HepG2 (cell line): ENCODE data around the gene MAP9. TPM values are rescaled to one million over a fixed set of nuclear protein-coding genes. Genes with fewer than 3 reads are reported as not detected.

ENCODE experiments used
- ATAC-seq: fragments of 200-7000 bp; cut with Tn5 transposase; 3 replicates; pipeline ENCODE4 v1.9.1; 2020; ENCODE audit warnings: mild to moderate bottlenecking, moderate library complexity
- BruUV-seq: library from RNA; stranded (reverse); fragments of 400-500 nt; replicated peaks from 2 replicates; lab custom pipeline; 2021; lab: Mats Ljungman, UMichigan
- CTCF ChIA-PET: fragments of 300-600 bp; formaldehyde crosslinking; extraction: SDS; loops from one replicate; lab custom pipeline; 2021; ENCODE audit warnings: low total read pairs, inconsistent platforms, low intra/inter-chr PET ratio; lab: Yijun Ruan, JAX
- POLR2A ChIA-PET: fragments of 350-600 bp; sonication (Branson Sonifier 250); formaldehyde crosslinking; loops from one replicate; lab custom pipeline; 2020; ENCODE audit warnings: antibody characterized with exemption, inconsistent platforms; lab: Yijun Ruan, JAX
- DNase-seq: peaks from one replicate; pipeline ENCODE4 v3.0.0-alpha.2; 2015; ENCODE audit warnings: low spot score
- FAIRE-seq: peaks from 3 replicates; lab custom pipeline; 2011; peaks lifted over from hg19 to GRCh38; lab: Jason Lieb, UNC
- H2AFZ ChIP-seq: one replicate; pipeline ENCODE4 v1.6.1; 2011; ENCODE audit warnings: low read length, inconsistent platforms
- H3K27ac ChIP-seq: fragments of 300-600 bp; 3 replicates; pipeline ENCODE4 v1.8.0; 2011; ENCODE audit warnings: mixed run types, mild to moderate bottlenecking, mixed read lengths, low read length, inconsistent platforms; ENCODE audit not compliant: insufficient read depth; ENCODE audit errors: extremely low read length
- H3K27me3 ChIP-seq, 2 experiments: fragments of 200-600 bp in 1 of 2; 2 replicates in 1 of 2; 3 replicates in 1 of 2; pipeline versions ENCODE4 v1.6.0 to v1.8.0; 2011; ENCODE audit warnings: low read length in 2 of 2, mild to moderate bottlenecking in 2 of 2, moderate library complexity in 2 of 2, inconsistent platforms in 1 of 2; ENCODE audit not compliant: insufficient read depth in 2 of 2, control insufficient read depth in 1 of 2
- H3K36me3 ChIP-seq, 2 experiments: fragments of 200-600 bp in 1 of 2; replicated peaks in 1 of 2; 2 replicates in 1 of 2; 3 replicates in 1 of 2; pipeline versions ENCODE4 v1.5.1 to v1.8.0; 2011; ENCODE audit warnings: low read length in 2 of 2, inconsistent platforms in 1 of 2; ENCODE audit not compliant: insufficient read depth in 2 of 2, control insufficient read depth in 1 of 2
- H3K4me1 ChIP-seq: 2 replicates; pipeline ENCODE4 v1.5.1; 2012; ENCODE audit warnings: low read length, inconsistent platforms; ENCODE audit not compliant: insufficient read depth
- H3K4me2 ChIP-seq: 2 replicates; pipeline ENCODE4 v1.6.0; 2011; ENCODE audit warnings: low read depth, low read length, inconsistent platforms
- H3K4me3 ChIP-seq, 3 experiments: fragments of 200-600 bp in 1 of 3; sonication (generic), shearing (Covaris generic) in 1 of 3; replicated peaks in 1 of 3; 2 replicates each; pipeline ENCODE4 v1.5.1; 2011 to 2016; ENCODE audit warnings: low read length in 3 of 3, inconsistent platforms in 2 of 3, low read depth in 2 of 3, mild to moderate bottlenecking in 2 of 3, control low read depth in 1 of 3, mixed read lengths in 1 of 3; ENCODE audit not compliant: insufficient read depth in 1 of 3
- H3K79me2 ChIP-seq: one replicate; pipeline ENCODE4 v1.6.1; 2011; ENCODE audit warnings: low read length, inconsistent platforms; ENCODE audit not compliant: insufficient read depth
- H3K9ac ChIP-seq: 2 replicates; pipeline ENCODE4 v1.6.0; 2011; ENCODE audit warnings: mild to moderate bottlenecking, low read depth, low read length, inconsistent platforms; ENCODE audit not compliant: insufficient read depth
- H3K9me3 ChIP-seq: 2 replicates; pipeline ENCODE4 v1.5.1; 2012; ENCODE audit warnings: mild to moderate bottlenecking, low read length
- H4K20me1 ChIP-seq: 2 replicates; pipeline ENCODE4 v1.6.0; 2011; ENCODE audit warnings: inconsistent platforms, mild to moderate bottlenecking, low read length, moderate library complexity; ENCODE audit not compliant: insufficient read depth
- HCFC1 ChIP-seq: fragments of 150-350 bp; IDR thresholded peaks from 2 replicates; pipeline ENCODE4 v1.6.1; 2014; ENCODE audit warnings: low read depth, low read length
- HOXA3 ChIP-seq: sonication (generic); formaldehyde crosslinking; IDR thresholded peaks from 2 replicates; pipeline ENCODE4 v1.5.0; 2020; ENCODE audit warnings: missing genetic modification reagents
- JDP2 ChIP-seq: sonication (generic); formaldehyde crosslinking; IDR thresholded peaks from 2 replicates; pipeline ENCODE4 v1.8.1; 2022; ENCODE audit warnings: missing genetic modification reagents, borderline replicate concordance
- NFIB ChIP-seq: sonication (generic); formaldehyde crosslinking; IDR thresholded peaks from 2 replicates; pipeline ENCODE4 v1.9.0; 2021; ENCODE audit warnings: missing genetic modification reagents, mild to moderate bottlenecking, borderline replicate concordance
- PHB2 ChIP-seq: fragments of 450-650 bp; IDR thresholded peaks from 2 replicates; pipeline ENCODE4 v1.6.1; 2018; ENCODE audit not compliant: partially characterized antibody
- RFX3 ChIP-seq: IDR thresholded peaks from 2 replicates; pipeline ENCODE4 v1.6.1; 2016; ENCODE audit warnings: missing biosample characterization, missing genetic modification reagents
- ZSCAN30 ChIP-seq: sonication (generic); formaldehyde crosslinking; IDR thresholded peaks from 2 replicates; pipeline ENCODE4 v1.5.0; 2020; ENCODE audit warnings: mild to moderate bottlenecking, missing genetic modification reagents
- WGBS: methylation state at CpG from one replicate; pipeline ENCODE4 v1.1.6; 2017; ENCODE audit warnings: low lambda C conversion rate; 5-methylcytosine and 5-hydroxymethylcytosine counted together
- in situ Hi-C: cut with HindIII; loops from 2 replicates; pipeline ENCODE4 v1.10.0; 2017; ENCODE audit warnings: low pct_unique_long_range_greater_than_20kb; ENCODE audit not compliant: extremely low pct_ligation_motif_present
- intact Hi-C: fragments of 100-400 bp; cut with micrococcal nuclease; formaldehyde crosslinking; loops from one replicate; pipeline ENCODE4 v1.10.0; 2022; ENCODE audit not compliant: unreplicated experiment
- polyA plus RNA-seq, 8 experiments: library from polyadenylated mRNA; depleted of rRNA in 3 of 8; stranded (reverse) in 7 of 8; unstranded in 1 of 8; fragments of >200 nt; fragmentation: Illumina TruSeq in 4 of 8; extraction: Trizol in 4 of 8; gene quantifications; 2 replicates each; pipeline versions ENCODE4 v1.2.1 to v1.2.3, GENCODE V29; 2011 to 2016; ENCODE audit warnings: low read depth in 4 of 8, missing spikeins in 1 of 8, mixed read lengths in 1 of 8; ENCODE audit not compliant: insufficient read depth in 1 of 8
- total RNA-seq, 5 experiments: library from RNA; depleted of rRNA; stranded (reverse); fragments of >200 nt; fragmentation: Illumina TruSeq; extraction: Trizol; gene quantifications; 2 replicates each; pipeline ENCODE4 v1.2.3, GENCODE V29; 2016; ENCODE audit warnings: low read depth in 1 of 5
- TF ChIP-seq, protein P1 (sequence below): sonication (generic); formaldehyde crosslinking; IDR thresholded peaks from 2 replicates; pipeline ENCODE4 v1.5.0; 2020; ENCODE audit warnings: missing genetic modification reagents
- TF ChIP-seq, protein P2 (sequence below): sonication (generic); formaldehyde crosslinking; conservative IDR thresholded peaks from 2 replicates; pipeline ENCODE4 v1.4.0; 2020; ENCODE audit warnings: missing genetic modification reagents
- TF ChIP-seq, protein P3 (sequence below): IDR thresholded peaks from 2 replicates; pipeline ENCODE4 v1.6.1; 2016; ENCODE audit warnings: missing compliant biosample characterization, missing genetic modification reagents, borderline replicate concordance

MAP9 gene
- total and polyA plus RNA-seq, 2 of the 13 experiments (the other 11 are each of a cell fraction or from before 2014, with no cell fraction given): not detected

GRCh38 chr4:155383541-155383940, 6.8 kb upstream of the MAP9 start:
- FAIRE-seq (no peak), ATAC-seq (no peak), DNase-seq (no peak)
- H2AFZ ChIP-seq: no peak overlapping the region
- 5% methylated on average over 4 of the region's 4 CpGs for WGBS
- no TSS peak for BruUV-seq
- POLR2A ChIA-PET: no interaction called here
- H3K9ac ChIP-seq: no peak overlapping the region
- H3K9me3 ChIP-seq: no peaks in the 10 kb centered on the region
- H3K36me3 ChIP-seq: no peaks in the 10 kb centered on the region
- CTCF ChIA-PET: no interaction called here
- no peaks in the 10 kb centered on the region for H3K79me2 ChIP-seq
- H3K4me2 ChIP-seq: no peak overlapping the region
- no peaks in the 10 kb centered on the region for H4K20me1 ChIP-seq
- TF ChIP-seq JDP2: no peak
- no peak for TF ChIP-seq RFX3 (CRISPR knock-in tag)
- TF ChIP-seq, protein P1, sequence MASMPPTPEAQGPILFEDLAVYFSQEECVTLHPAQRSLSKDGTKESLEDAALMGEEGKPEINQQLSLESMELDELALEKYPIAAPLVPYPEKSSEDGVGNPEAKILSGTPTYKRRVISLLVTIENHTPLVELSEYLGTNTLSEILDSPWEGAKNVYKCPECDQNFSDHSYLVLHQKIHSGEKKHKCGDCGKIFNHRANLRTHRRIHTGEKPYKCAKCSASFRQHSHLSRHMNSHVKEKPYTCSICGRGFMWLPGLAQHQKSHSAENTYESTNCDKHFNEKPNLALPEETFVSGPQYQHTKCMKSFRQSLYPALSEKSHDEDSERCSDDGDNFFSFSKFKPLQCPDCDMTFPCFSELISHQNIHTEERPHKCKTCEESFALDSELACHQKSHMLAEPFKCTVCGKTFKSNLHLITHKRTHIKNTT (CRISPR knock-in tag): no peak
- no peak for TF ChIP-seq HOXA3 (CRISPR knock-in tag)
- TF ChIP-seq HCFC1: no peak
- TF ChIP-seq, protein P2, sequence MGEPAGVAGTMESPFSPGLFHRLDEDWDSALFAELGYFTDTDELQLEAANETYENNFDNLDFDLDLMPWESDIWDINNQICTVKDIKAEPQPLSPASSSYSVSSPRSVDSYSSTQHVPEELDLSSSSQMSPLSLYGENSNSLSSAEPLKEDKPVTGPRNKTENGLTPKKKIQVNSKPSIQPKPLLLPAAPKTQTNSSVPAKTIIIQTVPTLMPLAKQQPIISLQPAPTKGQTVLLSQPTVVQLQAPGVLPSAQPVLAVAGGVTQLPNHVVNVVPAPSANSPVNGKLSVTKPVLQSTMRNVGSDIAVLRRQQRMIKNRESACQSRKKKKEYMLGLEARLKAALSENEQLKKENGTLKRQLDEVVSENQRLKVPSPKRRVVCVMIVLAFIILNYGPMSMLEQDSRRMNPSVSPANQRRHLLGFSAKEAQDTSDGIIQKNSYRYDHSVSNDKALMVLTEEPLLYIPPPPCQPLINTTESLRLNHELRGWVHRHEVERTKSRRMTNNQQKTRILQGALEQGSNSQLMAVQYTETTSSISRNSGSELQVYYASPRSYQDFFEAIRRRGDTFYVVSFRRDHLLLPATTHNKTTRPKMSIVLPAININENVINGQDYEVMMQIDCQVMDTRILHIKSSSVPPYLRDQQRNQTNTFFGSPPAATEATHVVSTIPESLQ (CRISPR knock-in tag): no peak
- TF ChIP-seq NFIB: no peak
- TF ChIP-seq PHB2: no peak
- TF ChIP-seq ZSCAN30 (CRISPR knock-in tag): no peak
- TF ChIP-seq, protein P3, sequence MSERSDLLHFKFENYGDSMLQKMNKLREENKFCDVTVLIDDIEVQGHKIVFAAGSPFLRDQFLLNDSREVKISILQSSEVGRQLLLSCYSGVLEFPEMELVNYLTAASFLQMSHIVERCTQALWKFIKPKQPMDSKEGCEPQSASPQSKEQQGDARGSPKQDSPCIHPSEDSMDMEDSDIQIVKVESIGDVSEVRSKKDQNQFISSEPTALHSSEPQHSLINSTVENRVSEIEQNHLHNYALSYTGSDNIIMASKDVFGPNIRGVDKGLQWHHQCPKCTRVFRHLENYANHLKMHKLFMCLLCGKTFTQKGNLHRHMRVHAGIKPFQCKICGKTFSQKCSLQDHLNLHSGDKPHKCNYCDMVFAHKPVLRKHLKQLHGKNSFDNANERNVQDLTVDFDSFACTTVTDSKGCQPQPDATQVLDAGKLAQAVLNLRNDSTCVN (CRISPR knock-in tag): no peak
- intact Hi-C loops: no loop called here
- H3K27ac ChIP-seq: no peak overlapping the region
- in situ Hi-C loops: no loop called here
- no peaks in the 10 kb centered on the region for H3K4me1 ChIP-seq
- H3K4me3 ChIP-seq: no peak overlapping the region
- peaks cover 0 to 7% of the 10 kb centered on the region in 2 experiments; a peak in 2 of 5 replicates for H3K27me3 ChIP-seq
